ENCODE measurements around the gene SARS1.

GRCh38 chr1:109249654-109250401 lies 36.1 kb downstream of the SARS1 start:
- no peak for TF ChIP-seq CTCF (conservative IDR thresholded peaks at IDR 0.05 in 1 of 2, IDR thresholded peaks at IDR 0.05 in 1 of 2; ENCODE audit: low read depth in 1 of 2, low read length in 2 of 2)
- no peak for TF ChIP-seq EZH2 (IDR thresholded peaks at IDR 0.05; ENCODE audit: low read length, missing control alignments)
